ENCODE measurements around the gene LGALS4.
"Not testable (repeated sequence)": the region's sequence is repeated elsewhere in the genome, so short reads cannot be mapped to it uniquely, and the experiment has no call there.

The LGALS4 gene

DNA sequence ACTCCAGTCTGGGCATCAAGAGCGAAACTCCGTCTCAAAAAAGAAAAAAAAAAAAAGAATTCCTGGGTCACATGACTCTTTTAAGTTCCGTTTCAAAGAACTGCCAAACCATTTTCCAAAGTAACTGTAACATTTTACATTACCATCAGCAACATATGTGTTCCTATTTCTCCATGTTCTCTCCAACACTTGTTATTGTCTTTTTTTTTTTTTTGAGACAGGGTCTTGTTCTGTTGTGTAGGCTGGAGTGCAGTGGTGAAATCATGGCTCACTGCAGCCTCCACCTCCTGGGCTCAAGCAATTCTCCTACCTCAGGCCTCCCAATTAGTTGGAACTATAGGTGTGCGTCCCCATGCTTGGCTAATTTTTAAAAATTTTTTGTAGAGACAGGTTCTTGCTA is 17.2 kb downstream of the LGALS4 start:
- no peak for DNase-seq (ENCODE audit: low spot score)

DNA sequence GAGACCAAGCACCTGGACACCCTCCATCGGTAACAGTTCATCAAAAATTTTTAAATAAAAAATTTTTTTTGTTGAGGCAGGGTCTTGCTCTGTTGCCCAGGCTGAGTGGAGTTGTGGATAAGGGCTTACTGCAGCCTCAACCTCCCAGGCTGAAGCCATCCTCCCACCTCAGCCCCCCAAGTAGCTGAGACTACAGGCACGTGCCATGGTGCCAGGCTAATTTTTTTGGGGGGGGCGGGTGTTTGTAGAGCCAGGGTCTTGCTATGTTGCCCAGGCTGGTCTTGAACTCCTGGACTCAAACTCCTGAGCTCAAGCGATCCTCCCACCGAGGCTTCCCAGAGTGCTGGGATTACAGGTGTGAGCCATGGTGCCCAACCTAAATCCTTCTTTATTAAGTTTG is 19.1 kb downstream of the LGALS4 start:
- DNase-seq (ENCODE audit: low spot score) = no peak

DNA sequence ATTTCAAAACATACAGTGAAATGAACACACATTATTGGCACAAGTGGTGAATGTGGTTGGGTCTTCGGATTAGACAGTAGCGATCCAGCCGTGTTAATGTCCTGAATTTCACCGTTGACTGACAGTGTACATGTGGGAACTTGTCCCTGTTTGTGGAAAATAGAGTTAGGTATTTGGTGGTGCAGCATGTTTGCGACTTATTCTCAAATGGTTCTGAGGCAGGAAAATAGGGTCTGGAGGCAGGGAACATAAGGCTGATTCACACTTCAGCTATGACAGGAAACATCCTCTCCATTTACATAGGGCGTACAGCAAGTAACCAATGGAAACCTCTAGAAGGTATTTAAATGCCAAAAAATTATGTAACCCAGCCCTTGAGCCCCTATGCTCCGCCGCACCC is 19.6 kb downstream of the LGALS4 start:
- DNase-seq (ENCODE audit: low spot score) = no peak

DNA sequence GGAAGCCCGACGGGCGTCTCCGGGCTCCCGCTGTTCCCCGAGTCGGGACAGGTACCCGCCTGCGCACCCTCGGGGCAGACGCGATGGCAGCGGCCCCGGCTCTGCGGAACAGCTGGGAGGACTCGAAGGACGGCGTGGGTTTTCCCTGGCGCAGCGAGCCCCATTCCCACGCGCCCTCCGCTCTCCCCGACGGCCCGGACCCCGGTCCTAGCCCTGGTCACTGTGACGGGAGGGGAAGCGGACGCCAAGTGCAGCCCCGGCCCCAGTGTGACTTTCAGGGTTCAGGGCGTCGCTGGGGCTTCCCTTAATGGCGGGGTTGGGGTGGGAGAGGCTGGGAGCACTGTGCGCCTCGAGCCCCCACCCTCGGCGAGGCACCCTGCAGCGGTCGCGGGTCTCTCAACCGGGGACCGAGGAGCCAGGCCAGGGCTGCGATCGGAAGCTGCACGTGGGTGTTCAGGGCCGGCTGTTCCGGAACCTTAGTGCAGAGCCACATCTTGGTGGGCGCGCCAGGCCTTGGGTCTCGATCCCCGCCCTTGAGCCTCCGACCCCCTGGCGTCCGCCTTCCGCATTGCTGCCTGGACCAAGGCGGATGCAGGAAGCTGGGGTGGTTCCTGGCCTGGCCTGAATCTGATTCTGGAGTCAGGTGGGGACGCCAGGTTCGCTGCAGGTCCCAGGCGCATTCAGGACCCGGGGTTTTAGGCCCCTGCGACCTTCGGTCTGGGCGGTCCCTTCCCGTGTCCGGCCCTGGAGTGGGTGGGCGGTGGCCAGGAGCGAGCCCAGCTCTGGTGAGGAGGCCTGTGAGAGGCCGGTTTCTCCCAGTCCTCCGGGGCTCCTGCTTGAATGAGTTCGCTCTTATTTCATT is 20.3 kb downstream of the LGALS4 start:
- no peak for DNase-seq (ENCODE audit: low spot score)

DNA sequence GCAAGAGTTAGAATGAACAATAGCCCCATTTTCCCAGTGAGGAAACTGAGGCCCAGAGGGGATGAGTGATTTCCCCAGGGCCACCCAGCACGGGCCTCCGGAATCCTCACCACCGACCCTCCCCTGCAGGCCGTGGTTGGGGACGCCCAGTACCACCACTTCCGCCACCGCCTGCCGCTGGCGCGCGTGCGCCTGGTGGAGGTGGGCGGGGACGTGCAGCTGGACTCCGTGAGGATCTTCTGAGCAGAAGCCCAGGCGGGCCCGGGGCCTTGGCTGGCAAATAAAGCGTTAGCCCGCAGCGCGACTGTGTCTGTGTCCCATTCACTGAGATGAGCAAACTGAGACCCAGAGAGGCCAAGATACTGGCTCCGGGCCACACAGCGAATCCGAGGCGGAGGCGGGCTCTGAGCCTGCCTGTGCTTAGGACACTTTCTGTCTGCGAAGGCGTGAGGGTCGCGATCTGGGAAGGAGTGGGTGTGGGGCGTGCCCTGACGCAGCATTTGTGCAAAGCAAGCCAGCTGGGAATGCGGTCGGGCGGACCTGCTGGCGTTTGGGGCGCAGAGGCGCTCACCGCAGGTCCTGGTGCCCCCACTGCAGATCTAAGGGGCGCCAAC is 21.2 kb downstream of the LGALS4 start:
- not testable (repeated sequence) for DNase-seq (ENCODE audit: low spot score)

DNA sequence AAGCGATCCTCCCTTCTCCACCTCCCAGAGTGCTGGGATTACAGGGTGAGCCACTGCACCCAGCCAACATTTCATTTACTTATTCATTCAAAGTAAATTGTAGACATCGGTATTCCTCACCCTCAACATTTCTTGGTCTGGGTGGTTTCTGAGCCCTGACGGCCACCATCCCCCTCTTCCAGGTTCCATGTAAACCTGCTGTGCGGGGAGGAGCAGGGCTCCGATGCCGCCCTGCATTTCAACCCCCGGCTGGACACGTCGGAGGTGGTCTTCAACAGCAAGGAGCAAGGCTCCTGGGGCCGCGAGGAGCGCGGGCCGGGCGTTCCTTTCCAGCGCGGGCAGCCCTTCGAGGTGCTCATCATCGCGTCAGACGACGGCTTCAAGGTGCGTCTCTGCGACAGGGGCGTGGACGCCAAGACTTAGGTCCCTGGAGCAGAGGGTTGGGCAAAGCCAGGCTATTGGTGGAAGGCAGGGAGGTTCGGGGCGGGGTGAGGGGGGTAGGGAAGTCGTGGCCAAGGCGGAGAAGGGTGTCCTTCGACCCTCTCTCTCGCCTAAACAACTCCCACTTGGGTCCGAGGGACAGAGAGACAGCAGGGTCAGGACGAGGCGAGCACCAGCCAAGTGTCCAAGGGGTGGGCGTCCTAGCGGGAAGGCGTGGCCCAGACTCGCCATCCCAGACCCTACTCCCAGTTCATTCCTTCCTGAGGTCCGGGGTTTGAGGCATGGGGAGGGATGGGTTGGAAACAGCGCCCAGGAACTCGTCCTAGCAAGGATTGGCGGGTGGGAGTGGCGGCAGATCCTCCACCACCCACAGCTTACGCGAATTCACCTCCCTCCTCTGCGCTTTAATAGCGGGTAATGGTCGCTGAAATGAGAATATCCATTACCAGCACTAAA is 22.0 kb downstream of the LGALS4 start:
- DNase-seq (ENCODE audit: low spot score) = not testable (repeated sequence)

DNA sequence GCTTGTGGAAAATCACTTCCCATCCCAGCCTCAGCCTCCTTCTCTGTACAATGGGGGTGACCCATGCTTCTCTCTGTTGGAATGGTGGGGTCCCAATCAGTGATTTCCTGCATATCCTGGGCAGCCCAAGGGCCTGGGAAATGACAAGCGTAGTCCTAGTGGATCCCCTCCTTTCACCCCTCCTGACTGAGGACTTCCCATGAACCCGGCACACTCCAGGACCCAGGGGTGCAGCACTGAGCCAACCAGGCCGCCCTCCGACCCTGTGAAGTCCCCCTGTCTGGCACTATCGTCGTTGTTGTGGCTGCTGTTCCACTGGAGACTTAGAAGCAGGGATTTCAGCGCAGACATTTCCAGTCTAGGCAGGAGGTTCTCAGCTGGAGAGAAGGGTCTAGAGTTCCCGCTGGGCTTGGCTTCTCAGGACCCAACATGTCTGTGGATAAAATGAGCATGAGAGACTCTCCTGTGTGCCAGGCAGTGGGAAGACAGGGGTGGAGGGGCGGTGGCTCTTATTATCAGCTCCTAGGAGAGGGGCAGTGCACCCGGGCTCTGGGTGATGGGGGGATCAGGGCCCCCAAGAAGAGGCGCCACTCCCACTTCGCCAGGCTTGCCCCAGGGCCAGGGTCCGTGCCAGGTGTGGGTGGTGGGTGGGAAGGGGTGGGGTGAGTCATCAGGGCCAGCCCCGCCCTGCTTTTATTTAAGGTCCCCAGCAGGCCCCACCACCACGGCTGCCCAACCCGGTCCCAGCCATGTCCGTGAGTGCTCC is 24.1 kb downstream of the LGALS4 start, which contains the start of gene LGALS7B:
Gene LGALS7B, plus strand, starts transcription at position 723 of the 766 bp plus-strand sequence. Its CDS starts 27 bp downstream, at position 750.
- DNase-seq (ENCODE audit: low spot score) = no peak

DNA sequence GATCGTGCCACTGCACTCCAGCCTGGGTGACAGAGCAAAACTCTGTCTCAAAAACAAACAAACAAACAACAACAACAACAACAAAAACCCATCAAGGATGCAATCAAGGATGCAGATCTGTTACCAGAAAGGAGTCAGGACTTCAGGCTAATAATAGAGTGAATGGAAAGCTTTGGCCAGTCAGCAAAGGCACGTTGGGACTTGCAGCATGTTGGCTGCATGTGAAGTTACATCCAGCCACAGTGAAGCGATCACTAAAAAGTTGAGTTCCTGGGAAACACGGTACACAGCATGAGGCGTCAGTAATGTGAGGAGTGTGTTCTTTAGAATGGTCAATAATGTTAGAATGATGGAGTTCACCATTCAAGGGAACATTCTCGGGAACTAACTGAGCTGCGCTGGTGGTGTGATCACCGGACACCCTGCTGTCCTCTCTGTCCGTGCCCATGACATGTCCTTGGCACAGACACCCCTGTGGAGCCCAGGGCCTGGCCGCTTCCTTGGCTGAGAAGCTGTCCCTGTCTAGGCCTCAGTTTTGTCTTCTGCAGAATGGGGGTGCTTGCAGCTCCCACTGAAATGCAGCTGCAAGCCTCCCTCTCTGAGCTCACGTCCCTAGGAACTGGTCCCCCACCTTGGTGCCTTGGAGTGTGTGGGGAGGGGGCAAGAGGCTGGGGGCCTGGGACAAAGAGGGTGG is 26.0 kb downstream of the LGALS4 start:
- DNase-seq (ENCODE audit: low spot score) = no peak

DNA sequence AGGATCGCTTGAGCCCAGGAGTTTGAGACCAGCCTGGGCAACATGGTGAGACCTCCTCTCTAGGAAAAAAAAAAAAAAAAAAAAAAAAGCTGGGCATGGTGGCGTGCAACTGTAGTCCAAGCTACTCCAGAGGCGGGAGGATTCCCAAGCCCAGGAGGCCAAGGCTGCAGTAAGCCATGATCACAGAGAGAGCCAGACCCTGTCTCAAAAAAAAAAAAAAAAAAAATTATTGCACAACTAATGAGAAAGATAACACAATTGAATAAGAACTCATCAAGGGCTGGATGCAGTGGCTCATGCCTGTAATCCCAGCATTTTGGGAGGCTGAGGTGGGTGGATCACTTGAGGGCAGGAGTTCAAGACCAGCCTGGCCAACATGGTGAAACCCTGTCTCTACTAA is 26.7 kb downstream of the LGALS4 start:
- DNase-seq (ENCODE audit: low spot score) = not testable (repeated sequence)

DNA sequence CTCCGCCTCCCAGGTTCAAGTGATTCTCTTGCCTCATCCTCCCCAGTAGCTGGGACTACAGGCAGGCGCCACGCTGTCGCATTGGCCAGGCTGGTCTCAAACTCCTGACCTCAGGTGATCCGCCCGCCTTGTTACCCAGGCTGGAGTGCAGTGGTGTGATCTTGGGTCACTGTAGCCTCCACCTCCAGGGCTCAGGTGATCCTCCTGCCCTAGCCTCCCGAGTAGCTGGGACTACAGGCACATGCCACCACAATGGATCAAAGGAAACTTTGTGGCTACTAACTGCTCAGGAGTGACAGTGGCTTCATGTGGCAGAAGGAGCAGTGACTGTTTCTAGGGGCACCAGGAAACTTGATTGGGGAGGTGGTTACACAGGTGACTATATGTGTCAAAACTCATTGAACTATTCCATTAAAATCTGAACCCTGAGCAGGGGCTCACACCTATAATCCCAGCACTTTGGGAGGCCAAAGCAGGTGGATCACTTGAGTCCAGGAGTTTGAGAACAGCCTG is 27.5 kb downstream of the LGALS4 start:
- DNase-seq (ENCODE audit: low spot score) = no peak

DNA sequence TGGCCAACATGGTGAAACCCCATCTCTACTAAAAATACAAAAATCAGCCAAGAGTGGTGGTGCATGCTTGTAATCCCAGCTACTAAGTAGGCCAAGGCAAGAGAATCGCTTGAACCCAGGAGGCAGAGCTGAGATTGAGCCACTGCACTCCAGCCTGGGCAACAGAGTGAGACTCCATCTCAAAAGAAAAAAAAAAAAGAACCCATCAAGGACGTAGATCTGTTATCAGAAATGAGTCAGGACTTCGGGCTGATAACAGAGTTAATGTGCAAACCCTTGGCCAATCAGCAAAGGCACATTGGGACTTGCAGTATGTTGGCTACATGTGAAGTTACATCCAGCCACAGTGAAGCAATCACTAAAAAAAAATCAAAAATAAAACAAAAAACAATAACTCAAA is 28.5 kb downstream of the LGALS4 start:
- no peak for DNase-seq (ENCODE audit: low spot score)

DNA sequence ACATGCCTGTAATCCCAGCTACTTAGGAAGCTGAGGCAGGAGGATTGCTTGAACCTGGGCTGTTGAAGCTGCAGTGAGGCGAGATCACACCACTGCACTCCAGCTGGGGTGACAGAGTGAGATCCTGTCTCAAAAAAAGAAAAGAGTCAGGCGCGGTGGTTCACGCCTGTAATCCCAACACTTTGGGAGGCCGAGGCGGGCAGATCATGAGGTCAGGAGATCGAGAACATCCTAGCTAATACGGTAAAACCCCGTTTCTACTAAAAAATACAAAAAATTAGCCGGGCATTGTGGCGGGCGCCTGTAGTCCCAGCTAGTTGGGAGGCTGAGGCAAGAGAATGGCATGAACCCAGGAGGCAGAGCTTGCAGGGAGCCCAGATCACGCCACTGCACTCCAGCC is 30.5 kb downstream of the LGALS4 start:
- not testable (repeated sequence) for DNase-seq (ENCODE audit: low spot score)

DNA sequence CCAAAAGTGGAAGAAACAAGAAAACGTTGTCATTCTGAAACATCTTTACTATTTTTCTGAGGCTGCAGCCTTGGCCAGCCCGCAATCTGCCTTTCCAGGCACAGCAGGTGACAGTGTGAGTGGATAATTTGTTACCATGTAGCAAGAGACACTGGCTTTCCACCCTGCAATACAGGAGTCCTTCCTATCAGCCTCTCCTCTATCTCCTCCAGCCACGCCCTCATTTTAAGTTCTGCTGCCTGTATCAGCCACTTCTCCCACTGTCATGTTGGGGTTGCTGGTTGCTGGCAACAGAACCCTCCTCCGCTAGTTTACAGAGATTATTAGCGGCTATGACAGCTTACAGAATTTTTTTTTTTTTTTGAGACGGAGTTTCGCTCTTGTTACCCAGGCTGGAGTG is 31.7 kb downstream of the LGALS4 start:
- DNase-seq (ENCODE audit: low spot score) = no peak

DNA sequence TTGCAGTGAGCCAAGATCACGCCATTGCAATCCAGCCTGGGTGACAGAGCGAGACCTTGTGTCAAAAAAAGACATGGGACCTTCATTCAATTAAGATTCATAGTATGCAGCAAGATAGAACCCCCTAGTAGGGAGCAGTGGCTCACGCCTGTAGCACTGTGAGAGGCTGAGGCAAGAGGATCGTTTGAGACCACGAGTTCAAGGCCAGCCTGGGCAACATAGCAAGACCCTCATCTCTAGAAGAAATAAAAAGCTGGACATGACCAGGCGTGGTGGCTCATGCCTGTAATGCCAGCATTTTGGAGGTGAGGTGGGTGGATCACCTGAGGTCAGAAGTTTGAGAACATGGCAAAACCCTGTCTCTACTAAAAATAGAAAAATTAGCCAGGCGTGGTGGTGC is 32.3 kb downstream of the LGALS4 start:
- no peak for DNase-seq (ENCODE audit: low spot score)

DNA sequence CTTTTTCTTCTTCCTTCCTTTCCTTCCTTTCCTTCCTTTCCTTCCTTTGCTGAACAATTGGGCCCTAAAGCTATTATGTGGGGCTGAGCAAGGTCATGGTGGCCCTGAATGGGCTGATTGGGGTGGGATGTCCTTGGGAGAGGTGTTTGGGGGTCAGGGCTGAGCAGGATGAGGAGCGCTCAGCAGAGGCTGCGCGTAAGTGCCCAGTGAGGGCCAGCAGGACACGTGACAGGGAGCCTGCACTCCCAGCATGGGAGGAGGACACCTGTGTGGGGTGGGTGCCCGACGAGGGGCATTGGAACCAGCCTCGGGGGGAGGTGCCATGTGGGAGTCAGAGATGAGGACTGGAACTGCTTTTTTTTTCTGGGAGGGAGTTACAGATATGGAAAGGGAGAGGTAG is 34.0 kb downstream of the LGALS4 start:
- no peak for DNase-seq (ENCODE audit: low spot score)

DNA sequence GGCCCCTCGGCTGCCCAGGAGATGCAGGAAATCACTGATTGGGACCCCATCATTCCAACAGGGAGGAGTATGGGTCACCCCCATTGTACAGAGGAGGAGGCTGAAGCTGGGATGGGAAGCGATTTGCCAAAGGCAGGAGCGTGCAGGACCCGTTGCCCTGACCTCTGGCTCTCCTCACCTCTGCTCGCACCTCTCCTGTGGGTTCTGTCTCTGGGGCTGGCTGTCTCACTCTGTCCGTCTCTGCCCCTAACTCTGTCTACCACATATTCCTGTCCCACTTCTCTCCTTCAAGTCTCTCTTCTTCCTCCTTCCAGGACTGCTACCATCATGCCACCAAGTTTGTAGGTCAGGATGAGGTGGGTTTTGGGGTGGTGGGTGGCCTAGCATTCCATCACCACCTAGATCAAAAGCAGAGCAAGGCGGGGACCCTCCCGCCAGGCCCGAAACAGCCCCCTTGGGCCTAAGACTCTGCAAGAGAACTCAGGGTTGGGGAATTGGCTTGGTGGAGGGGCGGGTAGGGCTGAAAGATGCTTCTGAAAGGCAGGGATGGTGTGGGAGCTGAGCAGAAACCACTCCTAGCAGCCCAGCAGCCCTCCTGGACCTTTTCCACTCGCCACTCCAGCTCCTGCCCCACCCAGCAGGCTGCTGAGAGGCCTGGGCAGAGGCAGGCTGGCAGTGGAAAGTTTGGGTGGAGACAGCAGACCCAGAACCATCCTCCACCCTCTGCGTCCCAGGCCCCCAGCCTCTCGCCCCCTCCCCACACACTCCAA is 38.4 kb downstream of the LGALS4 start:
- no peak for DNase-seq (ENCODE audit: low spot score)

DNA sequence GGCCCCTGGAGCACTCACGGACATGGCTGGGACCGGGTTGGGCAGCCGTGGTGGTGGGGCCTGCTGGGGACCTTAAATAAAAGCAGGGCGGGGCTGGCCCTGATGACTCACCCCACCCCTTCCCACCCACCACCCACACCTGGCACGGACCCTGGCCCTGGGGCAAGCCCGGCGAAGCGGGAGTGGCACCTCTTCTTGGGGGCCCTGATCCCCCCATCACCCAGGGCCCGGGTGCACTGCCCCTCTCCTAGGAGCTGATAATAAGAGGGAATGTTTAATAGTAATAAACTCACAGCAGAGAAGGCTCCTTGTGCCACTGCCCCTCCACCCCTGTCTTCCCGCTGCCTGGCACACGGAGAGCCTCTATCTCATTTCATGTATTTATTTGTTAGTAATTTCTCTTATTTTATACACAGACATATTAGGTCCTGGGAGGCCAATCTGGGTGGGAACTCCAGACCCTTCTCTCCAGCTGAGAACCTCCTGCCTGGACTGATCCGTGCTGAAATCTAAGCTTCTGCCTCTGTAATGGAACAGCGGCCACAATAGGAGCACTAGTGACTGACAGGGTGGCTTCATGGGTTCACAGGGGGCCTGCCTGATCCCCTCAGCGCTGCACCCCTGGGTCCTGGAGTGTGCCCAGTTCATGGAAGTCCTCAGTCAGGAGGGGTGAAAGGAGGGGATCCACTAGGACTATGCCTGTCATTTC is 39.1 kb downstream of the LGALS4 start, which contains the start of gene LGALS7:
Gene LGALS7, minus strand, starts transcription at position 49 of the 709 bp plus-strand sequence. Its CDS starts 25 bp downstream, at position 24.
- DNase-seq (ENCODE audit: low spot score) = no peak

DNA sequence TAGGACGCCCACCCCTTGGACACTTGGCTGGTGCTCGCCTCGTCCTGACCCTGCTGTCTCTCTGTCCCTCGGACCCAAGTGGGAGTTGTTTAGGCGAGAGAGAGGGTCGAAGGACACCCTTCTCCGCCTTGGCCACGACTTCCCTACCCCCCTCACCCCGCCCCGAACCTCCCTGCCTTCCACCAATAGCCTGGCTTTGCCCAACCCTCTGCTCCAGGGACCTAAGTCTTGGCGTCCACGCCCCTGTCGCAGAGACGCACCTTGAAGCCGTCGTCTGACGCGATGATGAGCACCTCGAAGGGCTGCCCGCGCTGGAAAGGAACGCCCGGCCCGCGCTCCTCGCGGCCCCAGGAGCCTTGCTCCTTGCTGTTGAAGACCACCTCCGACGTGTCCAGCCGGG is 41.2 kb downstream of the LGALS4 start:
- DNase-seq (ENCODE audit: low spot score) = not testable (repeated sequence)

DNA sequence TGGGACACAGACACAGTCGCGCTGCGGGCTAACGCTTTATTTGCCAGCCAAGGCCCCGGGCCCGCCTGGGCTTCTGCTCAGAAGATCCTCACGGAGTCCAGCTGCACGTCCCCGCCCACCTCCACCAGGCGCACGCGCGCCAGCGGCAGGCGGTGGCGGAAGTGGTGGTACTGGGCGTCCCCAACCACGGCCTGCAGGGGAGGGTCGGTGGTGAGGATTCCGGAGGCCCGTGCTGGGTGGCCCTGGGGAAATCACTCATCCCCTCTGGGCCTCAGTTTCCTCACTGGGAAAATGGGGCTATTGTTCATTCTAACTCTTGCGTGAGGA is 41.8 kb downstream of the LGALS4 start:
- DNase-seq (ENCODE audit: low spot score) = not testable (repeated sequence)

Data from AG08395 (cell line).